Endothelial cell (in vitro differentiated cells): ENCODE data around the gene CXCL17. TPM values are rescaled to one million over a fixed set of nuclear protein-coding genes. Genes with fewer than 3 reads are reported as not detected.

Experiments
- DNase-seq: peaks from one replicate; pipeline ENCODE4 v3.0.0; 2021; ENCODE audit warnings: low spot score
- H3K27ac Mint-ChIP-seq: one replicate; pipeline ENCODE4 v1.8.0; 2021; ENCODE audit warnings: mixed read lengths, inconsistent platforms; ENCODE audit not compliant: unreplicated experiment
- H3K27me3 Mint-ChIP-seq: one replicate; pipeline ENCODE4 v1.8.0; 2021; ENCODE audit warnings: mild to moderate bottlenecking, moderate library complexity, mixed read lengths, inconsistent platforms; ENCODE audit not compliant: unreplicated experiment
- H3K36me3 Mint-ChIP-seq: one replicate; pipeline ENCODE4 v1.8.0; 2021; ENCODE audit warnings: mild to moderate bottlenecking, low read depth, mixed read lengths, inconsistent platforms; ENCODE audit not compliant: unreplicated experiment
- H3K4me1 Mint-ChIP-seq: one replicate; pipeline ENCODE4 v1.8.0; 2021; ENCODE audit warnings: mild to moderate bottlenecking, mixed read lengths, inconsistent platforms; ENCODE audit not compliant: unreplicated experiment
- H3K4me3 Mint-ChIP-seq: one replicate; pipeline ENCODE4 v1.8.0; 2021; ENCODE audit warnings: mild to moderate bottlenecking, mixed read lengths, inconsistent platforms; ENCODE audit not compliant: unreplicated experiment
- H3K9me3 Mint-ChIP-seq: one replicate; pipeline ENCODE4 v1.8.0; 2021; ENCODE audit warnings: mixed read lengths, inconsistent platforms; ENCODE audit not compliant: unreplicated experiment
- total RNA-seq: library from RNA; stranded (reverse); fragmentation: NEBNext Ultra II Directional; extraction: Animal tissue kit (Norgen Biotek cat#: 25700); gene quantifications from one replicate; pipeline ENCODE4 v1.2.1, GENCODE V29; 2021; ENCODE audit not compliant: unreplicated experiment
- TF ChIP-seq, protein P1 (sequence below): fragments of 200-600 bp; sonication (generic); IDR thresholded peaks from one replicate; pipeline ENCODE4 v1.5.0; 2021; ENCODE audit warnings: antibody characterized with exemption; ENCODE audit not compliant: unreplicated experiment

Gene CXCL17
- total RNA-seq, 1 donor from 2014 or later, result not detected

- no peak overlapping the region for H3K4me3 Mint-ChIP-seq
- H3K27ac Mint-ChIP-seq, result no peak overlapping the region
- no peaks in the 10 kb centered on the region for H3K36me3 Mint-ChIP-seq
- peaks cover 5% of the 10 kb centered on the region for H3K4me1 Mint-ChIP-seq
- peaks cover 2% of the 10 kb centered on the region for H3K27me3 Mint-ChIP-seq
- no peaks in the 10 kb centered on the region for H3K9me3 Mint-ChIP-seq
- TF ChIP-seq, protein P1, sequence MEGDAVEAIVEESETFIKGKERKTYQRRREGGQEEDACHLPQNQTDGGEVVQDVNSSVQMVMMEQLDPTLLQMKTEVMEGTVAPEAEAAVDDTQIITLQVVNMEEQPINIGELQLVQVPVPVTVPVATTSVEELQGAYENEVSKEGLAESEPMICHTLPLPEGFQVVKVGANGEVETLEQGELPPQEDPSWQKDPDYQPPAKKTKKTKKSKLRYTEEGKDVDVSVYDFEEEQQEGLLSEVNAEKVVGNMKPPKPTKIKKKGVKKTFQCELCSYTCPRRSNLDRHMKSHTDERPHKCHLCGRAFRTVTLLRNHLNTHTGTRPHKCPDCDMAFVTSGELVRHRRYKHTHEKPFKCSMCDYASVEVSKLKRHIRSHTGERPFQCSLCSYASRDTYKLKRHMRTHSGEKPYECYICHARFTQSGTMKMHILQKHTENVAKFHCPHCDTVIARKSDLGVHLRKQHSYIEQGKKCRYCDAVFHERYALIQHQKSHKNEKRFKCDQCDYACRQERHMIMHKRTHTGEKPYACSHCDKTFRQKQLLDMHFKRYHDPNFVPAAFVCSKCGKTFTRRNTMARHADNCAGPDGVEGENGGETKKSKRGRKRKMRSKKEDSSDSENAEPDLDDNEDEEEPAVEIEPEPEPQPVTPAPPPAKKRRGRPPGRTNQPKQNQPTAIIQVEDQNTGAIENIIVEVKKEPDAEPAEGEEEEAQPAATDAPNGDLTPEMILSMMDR, result no peak
- no peak for DNase-seq
These were observed 37.8 kb upstream of the CXCL17 start for GRCh38 chr19:42480335-42481095.

GRCh38 chr19:42479736-42480135 is 37.0 kb upstream of the CXCL17 start:
- Mint-ChIP-seq H3K4me1 (peaks cover 5% of the 10 kb centered on the region), H3K27me3 (peaks cover 2% of the 10 kb centered on the region), H3K27ac (no peak overlapping the region), H3K9me3 (no peaks in the 10 kb centered on the region), H3K36me3 (no peaks in the 10 kb centered on the region), H3K4me3 (no peak overlapping the region)
- TF ChIP-seq, protein P1, result no peak
- DNase-seq, result no peak

DNA sequence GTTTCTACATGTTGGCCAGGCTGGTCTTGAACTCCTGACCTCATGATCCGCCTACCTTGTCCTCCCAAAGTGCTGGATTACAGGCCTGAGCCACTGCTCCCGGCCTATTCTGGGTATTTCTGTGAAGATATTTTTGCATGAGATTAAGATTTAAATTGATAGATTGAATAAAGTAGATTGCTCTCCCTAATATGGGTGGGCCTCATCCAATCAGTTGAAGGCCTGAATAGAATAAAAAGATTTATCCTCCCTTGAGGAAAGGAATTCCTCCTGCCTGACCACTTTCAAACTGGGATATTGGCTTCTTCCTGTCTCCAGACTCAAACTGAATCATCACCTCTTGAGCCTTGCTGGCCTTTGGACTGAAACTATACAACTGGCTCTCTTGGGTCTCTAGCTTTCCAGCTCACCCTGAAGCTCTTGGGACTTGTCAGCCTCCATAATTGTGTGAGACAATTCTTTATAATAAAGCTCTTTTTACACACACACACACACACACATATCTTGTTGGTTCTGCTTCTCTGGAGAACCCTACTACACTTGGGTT is 36.1 kb upstream of the CXCL17 start:
- Mint-ChIP-seq H3K4me3 (no peak overlapping the region), H3K36me3 (no peaks in the 10 kb centered on the region), H3K9me3 (no peaks in the 10 kb centered on the region), H3K27me3 (peaks cover 2% of the 10 kb centered on the region), H3K4me1 (peaks cover 5% of the 10 kb centered on the region), H3K27ac (no peak overlapping the region)
- DNase-seq, result no peak
- TF ChIP-seq, protein P1, result no peak

GRCh38 chr19:42477933-42478332 is 35.2 kb upstream of the CXCL17 start:
- Mint-ChIP-seq H3K4me1 (peaks cover 5% of the 10 kb centered on the region), H3K4me3 (no peak overlapping the region), H3K9me3 (no peaks in the 10 kb centered on the region), H3K27ac (no peak overlapping the region), H3K27me3 (peaks cover 2% of the 10 kb centered on the region), H3K36me3 (no peaks in the 10 kb centered on the region)
- TF ChIP-seq, protein P1, result no peak
- DNase-seq, result no peak

GRCh38 chr19:42477117-42477516 is 34.4 kb upstream of the CXCL17 start:
- Mint-ChIP-seq H3K9me3 (no peaks in the 10 kb centered on the region), H3K4me1 (peaks cover 5% of the 10 kb centered on the region), H3K4me3 (no peak overlapping the region), H3K27ac (no peak overlapping the region), H3K27me3 (peaks cover 2% of the 10 kb centered on the region), H3K36me3 (no peaks in the 10 kb centered on the region)
- no peak for DNase-seq
- TF ChIP-seq, protein P1, result no peak
